Measurements from ENCODE around the gene SV2B.

DNA sequence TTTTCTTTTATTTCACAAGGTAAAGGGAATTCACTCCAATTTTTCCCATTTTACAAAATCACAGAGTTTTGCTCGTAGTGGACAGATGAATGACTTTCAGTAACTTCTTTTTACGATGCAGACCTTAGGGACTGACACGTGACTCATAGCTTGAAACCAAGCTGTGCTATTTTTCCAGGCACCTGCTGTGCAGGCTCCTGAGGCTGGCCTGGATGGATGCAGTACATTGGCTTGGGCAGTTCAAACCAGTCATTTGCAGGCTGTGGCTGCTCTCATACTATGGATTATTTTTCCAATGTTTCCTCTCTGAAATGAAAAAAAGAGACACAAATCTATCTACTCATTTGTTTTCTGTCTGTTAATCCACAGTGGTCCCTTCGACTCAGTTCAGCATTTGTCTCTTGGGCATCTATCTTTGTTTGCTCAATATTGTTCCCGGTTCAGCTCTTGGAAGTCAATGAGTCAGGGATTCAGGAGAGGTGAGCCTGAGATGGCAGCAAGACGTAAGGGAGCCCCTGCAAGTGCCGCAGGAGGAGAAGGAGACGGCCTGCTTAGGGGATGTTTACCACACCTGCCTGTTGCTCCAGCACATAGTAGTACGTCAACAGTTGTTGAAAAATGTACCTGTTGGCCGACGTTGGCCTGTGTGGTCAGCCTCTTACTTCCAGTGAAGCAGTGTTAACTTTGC is 92.8 kb downstream of the SV2B start:
- no peak for TF ChIP-seq EP300 (IDR thresholded peaks at IDR 0.05)
- TF ChIP-seq, protein P1, sequence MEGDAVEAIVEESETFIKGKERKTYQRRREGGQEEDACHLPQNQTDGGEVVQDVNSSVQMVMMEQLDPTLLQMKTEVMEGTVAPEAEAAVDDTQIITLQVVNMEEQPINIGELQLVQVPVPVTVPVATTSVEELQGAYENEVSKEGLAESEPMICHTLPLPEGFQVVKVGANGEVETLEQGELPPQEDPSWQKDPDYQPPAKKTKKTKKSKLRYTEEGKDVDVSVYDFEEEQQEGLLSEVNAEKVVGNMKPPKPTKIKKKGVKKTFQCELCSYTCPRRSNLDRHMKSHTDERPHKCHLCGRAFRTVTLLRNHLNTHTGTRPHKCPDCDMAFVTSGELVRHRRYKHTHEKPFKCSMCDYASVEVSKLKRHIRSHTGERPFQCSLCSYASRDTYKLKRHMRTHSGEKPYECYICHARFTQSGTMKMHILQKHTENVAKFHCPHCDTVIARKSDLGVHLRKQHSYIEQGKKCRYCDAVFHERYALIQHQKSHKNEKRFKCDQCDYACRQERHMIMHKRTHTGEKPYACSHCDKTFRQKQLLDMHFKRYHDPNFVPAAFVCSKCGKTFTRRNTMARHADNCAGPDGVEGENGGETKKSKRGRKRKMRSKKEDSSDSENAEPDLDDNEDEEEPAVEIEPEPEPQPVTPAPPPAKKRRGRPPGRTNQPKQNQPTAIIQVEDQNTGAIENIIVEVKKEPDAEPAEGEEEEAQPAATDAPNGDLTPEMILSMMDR (IDR thresholded peaks at IDR 0.05): no peak
- no peak for TF ChIP-seq POLR2A (IDR thresholded peaks at IDR 0.05)

All from upper lobe of left lung (tissue), 4 donors.